SW 1271 (cell line): ENCODE results near the gene C2orf81.
"Not testable (repeated sequence)": the region's sequence is repeated elsewhere in the genome, so short reads cannot be mapped to it uniquely, and the experiment has no call there.

Experiments
- DNase-seq, 2 experiments: peaks; one replicate each; lab custom pipeline; 2025; lab: John Stamatoyannopoulos, UW

C2orf81 gene

DNA sequence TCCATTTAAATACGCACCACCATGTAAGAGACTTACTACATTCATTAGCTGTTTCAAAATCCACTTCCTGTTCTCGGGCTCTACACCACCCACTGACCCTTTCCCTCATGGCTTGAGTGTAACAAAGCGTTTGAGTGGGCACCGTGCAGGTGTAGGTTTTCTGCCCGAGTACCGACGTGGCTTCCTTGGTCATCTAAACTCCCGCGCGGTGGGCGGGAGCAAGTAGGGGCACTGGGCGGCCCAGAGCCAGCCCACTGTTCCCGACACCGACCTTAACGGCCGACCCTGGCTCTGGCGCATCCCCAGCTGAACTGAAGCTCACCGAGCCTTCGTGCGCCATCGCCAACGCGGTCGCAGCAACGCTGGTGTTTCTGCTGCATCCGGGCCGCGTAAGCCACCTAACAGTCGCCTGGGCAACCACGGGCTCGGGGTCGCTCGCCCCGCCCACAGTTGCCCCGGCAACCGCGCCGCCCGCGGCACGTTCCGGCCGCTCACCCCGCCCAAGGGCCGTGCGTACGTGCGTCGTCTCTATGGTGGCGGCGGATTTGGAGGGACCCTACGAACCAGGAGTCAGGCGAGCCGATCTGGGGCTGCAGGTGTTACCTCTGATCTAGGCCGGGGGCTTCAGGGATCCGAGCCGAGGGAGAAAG lies at the start of gene C2orf81, which contains the start of gene WDR54:
Gene C2orf81 (minus strand): TSS at position 399 of the 650 bp plus-strand sequence. CDS start 59 bp downstream, at position 340.
Gene WDR54 (plus strand): TSS at position 510 of the 650 bp plus-strand sequence. CDS start 424 bp downstream, outside the sequence.
- DNase-seq = peak; percentile 86 to 92

GRCh38 chr2:74470742-74471141 lies 49.3 kb upstream of the C2orf81 start:
- not testable (repeated sequence) for DNase-seq

- DNase-seq = no peak
These were observed 43.0 kb upstream of the C2orf81 start for GRCh38 chr2:74464406-74464805.

DNA sequence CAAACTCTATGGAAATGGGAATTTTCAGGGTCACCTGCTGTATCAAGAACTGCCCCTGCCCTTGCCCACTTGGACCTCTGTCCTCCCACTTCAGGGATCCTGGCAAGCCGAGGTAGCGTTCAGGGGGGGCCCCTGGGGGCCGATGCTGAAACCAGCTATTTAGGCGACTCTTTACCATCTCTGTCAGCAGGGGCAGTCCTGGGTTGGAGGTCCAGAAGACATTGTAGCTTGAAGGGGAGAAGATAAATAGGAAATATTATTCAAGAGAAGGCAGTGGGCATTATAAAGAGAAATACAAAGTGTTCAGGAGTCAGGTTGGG lies 41.3 kb upstream of the C2orf81 start:
- DNase-seq = no peak

DNA sequence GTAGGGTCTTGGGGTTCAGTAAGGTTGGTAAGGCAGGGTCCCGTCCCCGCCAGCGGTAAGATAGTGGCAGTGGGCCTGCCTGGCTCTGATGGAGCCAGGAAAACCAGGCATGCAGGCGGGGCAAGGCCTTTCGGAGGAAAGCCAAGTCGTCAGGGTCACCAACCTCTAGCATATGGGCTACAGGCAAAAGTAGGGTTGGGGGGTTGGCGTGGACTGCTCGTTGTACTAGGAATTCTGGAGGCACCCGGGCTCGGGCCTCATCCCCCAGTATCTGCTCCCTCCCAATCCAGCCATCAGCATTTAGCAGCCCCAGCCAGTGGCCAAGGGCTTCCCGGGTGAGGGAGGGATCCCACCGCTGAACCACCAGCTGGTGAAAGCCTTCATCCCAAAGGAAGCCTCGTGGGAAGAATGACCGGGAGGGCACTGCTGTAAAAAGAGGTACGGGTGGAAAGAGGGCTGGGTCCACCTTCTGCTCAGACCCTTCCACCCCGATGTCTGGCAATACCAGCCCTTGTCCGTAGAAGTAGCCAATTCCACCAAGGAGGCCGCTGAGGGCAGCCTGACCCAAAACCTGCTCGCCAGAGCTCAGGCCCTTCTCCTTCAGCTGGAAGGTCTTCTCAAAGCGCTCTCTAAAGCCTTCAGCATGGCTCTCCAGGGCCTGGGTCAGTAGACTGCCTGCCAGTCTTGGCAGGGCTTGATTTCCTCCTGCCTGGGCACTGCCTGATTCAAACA lies 40.8 kb upstream of the C2orf81 start:
- DNase-seq = no peak

- no peak for DNase-seq
These were observed 40.0 kb upstream of the C2orf81 start for GRCh38 chr2:74461187-74462053.

- not testable (repeated sequence) for DNase-seq
These were observed 38.8 kb upstream of the C2orf81 start for GRCh38 chr2:74460187-74460586.

- not testable (repeated sequence) for DNase-seq
These were observed 38.2 kb upstream of the C2orf81 start for GRCh38 chr2:74459503-74460118.

DNA sequence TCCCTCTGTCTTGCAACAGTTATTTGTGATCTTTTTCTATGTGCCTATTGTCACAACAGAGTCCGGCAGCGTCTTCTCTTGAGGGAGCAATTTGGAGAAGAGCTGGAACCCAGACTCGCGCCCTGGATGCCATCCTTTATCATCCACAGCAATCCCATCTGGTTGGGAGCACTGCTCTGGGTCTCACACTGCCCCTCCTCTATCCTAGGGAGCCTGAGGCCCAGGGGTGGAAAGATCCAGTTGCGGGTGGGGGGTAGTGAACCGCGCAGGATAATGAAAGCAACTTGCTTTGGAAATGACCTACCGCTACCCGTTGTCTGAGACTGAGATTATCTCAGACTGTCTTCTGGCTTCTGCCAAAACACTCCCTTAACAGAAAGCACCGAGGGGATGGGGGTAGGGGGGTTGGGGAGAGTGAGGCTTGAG lies 37.5 kb upstream of the C2orf81 start:
- no peak for DNase-seq

GRCh38 chr2:74458132-74458937 lies 36.9 kb upstream of the C2orf81 start, which contains the start of gene WBP1:
Gene WBP1, plus strand, starts transcription at chr2:74458438. Its CDS starts 165 bp downstream, at chr2:74458603.
- DNase-seq = peak; percentile 99 to 100

- DNase-seq = peak in 1 of 2 experiments; percentile 74
These were observed 36.2 kb upstream of the C2orf81 start for GRCh38 chr2:74457549-74458131.

DNA sequence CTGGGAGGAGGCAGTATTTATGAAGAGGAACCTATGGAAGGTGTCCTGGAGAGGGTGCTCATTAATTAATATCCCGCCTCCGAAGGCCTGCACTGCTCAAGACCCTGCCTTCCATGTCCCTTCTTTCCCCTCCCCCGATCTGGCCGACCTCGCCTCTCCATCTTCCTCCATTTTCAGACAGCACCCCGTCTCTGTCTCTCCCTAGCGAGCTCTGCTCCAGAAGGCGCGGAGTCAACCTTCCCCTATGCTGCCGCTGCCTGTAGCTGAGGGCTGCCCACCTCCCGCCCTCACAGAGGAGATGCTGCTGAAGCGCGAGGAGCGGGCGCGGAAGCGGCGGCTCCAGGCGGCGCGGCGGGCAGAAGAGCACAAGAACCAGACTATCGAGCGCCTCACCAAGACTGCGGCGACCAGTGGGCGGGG lies 35.7 kb upstream of the C2orf81 start:
- peak in 1 of 2 experiments; percentile 44 for DNase-seq

DNA sequence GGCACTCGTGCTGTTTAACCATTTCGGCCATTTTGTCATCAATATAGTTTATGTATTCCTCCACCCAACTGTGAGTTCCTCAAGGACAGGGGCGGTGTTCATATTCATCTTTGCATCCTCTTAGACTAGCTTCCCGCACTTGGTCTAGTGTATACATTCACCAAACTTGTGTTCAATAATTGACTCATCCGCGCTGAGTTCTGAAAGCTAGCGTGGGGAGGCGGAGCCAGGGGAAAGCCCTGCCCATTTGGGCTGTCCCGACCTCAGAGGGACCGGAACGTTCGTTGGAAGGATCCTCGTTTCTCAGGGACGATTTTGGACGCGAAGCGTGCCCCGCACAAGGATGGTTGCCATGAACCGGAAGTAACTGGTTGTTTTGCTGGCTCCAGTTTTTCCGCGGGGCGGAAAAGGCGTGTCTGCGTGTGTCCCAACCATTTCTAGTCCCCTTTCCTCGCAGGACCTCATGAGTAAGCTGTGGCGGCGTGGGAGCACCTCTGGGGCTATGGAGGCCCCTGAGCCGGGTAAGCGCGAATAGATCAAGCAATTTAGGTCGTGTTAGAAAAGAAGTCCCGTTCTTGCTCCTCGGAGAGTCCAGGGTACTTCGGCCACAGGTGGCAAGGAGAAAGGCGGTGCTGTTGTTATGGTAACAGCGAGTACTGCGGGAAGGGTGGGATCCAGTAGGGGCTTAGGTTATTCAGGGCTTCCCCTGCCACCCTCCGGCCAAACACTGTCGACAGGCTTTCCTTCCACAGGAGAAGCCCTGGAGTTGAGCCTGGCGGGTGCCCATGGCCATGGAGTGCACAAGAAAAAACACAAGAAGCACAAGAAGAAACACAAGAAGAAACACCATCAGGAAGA lies 33.5 kb upstream of the C2orf81 start, which contains the start of gene INO80B:
Gene INO80B (plus strand): TSS at position 434 of the 858 bp plus-strand sequence. CDS start 30 bp downstream, at position 464.
- DNase-seq = peak; percentile 91 to 97

GRCh38 chr2:74450570-74451190 lies 29.3 kb upstream of the C2orf81 start:
- no peak for DNase-seq

DNA sequence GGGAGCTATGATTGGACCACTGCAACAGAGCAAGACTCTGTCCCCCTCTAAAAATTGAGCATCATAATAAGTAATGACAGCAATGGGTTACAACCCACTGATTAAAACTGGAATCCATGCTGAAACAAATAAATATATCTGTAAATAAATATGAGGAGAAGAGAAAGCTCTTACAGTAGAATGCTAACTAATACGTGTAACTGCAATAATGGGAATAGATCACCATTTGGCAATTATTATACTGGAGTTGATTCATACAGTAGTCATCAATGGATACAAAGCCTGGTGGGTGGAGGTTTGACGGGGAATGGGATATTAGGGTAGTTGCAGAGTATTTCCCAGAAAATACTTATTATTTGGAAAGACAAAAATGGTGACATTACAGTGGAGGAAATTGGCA lies 27.4 kb upstream of the C2orf81 start:
- DNase-seq = no peak

GRCh38 chr2:74447230-74447999 lies 26.0 kb upstream of the C2orf81 start:
- DNase-seq = no peak

DNA sequence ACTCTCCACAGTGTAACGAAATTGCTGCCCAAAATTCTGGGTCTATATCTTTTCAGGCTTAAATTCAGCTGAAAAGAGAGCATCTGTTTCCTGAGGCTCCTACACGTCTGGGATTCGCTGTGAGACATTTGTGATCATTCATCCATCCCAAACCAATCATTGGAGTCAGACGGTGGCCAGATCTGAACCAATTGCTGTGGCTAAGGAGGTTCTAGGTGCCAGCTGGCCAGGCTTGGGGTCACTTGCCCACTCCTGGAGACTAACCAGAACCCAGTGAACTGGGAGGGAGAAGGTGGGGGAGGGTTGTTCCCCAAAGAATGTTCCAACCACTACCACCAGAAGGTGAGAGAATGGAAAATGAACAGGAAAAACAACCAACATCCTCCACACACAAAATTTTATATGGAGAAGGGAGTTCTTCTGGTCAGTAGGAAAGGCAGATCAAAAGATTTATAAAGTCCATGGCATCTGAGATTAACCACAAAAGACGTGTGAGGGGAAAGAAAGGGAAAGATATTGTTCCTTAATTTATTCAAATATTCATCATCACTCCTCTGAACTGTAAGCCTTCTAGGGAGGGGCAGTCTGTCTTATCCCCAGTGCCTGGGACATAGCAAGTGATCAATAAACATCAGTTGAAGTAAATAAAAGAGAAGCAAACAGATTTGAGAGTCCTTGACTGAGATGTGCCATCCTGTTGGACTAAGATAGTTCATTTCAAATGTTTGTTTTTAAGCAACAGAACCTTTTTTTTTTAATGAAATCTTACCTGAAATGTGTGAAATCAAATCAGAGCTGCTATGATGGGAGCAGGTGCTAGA lies 23.3 kb upstream of the C2orf81 start:
- DNase-seq = no peak
